ENCODE results near the gene USP13.

USP13 gene

DNA sequence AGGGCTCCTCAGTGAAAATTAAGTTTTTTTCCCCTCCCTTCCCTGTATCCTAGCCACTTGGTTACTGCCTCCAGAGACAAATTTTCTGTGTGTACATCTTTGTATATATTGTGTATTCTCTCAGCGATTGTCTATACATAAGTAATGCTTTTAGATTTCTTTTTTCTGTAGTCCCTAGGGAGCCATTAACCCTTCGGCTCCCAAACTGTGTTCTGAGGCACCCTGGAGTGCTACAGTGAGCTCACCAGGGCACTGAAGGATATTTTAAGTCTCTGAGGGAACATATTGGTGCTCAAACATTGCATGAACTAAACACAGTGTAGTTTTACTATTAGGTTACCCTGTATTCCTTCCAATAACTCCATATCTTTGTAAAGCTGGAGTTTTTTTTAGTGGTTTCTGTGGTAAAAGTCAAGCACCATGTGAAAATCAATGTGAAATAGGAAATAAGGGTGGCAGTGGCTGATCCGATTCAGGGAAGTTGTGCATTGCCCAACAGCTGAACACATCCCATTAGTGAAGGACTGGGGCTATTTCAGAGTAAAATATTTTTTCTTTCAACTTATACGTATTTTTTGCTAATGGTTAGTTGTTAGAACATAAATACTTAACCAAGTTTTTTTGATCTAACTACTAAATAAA lies 43.0 kb downstream of the USP13 start:
- DNase-seq (ENCODE audit: low read depth in 2 of 2): no peak

DNA sequence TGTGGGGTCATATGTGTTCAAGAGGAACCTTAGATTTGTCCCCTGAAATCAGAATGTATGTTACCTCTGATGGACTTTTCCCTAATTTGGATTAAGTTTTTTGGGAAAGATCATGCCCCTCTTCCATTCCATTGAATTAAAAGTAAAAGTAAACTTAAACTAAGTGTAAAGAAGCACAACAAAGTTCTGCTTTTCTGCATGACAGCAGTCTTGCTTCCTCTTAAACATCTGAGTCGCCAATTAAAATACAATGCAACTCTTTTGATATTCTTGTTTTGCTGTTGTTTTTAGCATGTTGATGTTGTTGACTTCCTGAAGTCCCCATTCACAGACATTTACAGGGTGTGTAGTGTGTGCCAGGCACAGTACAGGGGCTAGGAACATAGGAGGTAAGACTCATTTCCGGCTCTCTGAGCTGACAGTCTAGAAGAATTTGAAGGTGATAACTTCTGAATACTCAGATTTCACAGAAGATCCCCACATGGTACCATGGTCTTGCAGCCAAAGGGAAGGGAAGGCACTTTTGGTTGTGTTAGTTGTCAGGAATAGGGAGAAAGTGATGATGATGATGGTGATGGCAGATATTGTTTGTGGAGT lies 45.0 kb downstream of the USP13 start:
- DNase-seq (ENCODE audit: low read depth in 2 of 2): no peak

DNA sequence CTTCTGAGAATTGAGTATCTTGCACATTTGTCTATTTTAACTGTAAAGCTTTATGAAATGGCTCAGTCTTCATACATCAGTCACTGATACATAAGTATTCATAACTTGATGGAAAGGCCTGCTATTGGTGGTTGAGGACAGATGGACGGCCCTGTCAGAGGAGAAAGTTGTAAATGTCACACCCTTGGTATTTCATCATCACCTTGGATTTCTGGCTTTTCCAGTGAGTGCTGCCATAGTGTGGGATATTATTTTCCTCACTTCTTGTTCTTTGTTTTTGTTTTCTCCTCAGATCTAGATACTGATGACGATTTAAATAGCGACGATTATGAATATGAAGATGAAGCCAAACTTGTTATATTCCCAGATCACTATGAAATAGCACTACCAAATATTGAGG lies 47.9 kb downstream of the USP13 start:
- DNase-seq (ENCODE audit: low read depth in 2 of 2): no peak

DNA sequence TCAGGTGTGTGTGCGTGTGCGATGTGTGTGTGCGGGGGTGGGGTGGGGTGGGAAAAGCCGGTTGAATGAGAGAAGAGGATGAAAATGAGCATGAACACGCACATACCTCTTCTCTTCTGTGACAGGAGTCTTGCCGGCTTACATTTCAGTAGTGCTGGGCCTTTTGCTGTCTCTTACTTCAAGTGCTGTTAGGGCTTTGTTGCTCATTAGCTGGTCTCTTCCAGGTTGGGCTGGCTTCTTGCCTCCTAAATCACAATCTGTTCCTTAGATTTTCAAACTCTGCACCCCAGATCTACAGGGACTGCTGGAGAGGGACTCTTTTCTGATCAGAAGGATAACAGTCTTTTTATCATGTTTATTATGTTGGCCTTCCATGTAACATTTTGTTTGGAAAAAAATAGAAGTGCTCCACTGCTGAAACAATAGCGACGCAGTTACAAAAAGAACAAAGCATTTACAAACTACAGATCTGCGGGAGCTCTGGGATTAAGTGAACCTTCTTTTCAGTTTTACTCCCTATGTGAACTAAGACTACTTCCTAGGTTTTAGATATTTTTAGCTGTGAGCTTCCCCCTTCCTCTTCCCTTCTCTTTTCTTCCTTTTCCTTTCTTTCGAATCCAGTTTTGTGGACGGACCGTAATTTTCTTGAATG lies 48.5 kb downstream of the USP13 start:
- no peak for DNase-seq (ENCODE audit: low read depth in 2 of 2)

DNA sequence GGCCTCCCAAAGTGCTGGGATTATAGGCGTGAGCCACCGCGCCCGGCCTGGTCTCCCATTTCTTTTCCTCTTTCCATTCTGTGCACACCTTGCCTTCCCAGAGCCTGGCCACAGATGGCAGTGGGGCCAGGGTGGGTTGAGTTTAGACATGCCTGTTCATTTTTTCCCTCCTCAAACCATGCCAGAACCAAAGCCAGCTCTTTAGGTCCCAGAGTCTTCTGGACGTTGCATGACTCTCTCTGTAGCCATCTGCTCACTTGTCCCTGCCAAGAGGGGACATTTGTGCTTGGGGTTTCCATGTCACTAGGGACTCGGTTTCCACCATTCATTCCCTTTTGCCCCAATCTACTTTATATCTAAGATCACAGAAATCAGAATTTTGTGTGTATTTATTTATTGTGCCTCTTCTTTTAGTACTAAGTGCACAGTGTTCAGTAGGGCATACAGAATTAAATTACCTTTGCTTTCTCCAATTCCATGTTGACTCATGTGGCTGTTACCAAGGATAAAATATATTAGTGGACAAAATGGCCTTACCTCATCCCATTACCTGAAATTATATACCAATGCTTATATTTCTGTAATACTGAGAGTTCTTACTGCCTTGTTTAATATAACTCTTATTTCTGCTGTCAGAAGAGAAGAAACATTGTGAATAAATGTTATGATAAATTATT lies 49.6 kb downstream of the USP13 start:
- no peak for DNase-seq (ENCODE audit: low read depth in 2 of 2)

DNA sequence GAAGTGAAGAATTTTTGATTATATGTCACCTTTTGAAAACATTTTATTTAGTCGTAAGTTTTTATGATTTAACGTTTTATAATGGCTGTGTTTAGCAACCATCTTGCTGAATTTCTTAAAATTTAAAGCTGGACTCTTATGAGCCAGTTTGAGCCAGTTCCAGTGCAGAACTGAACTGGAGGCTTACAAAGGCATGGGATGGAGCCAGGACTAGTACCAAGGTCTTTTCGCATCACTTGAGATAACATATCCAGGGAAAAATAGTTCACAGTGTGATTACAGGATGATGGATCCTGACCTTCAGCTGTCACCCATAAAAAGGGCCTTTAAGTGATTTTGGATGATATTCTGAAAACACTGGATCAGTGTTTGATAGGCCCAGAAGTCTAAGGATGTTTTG lies 51.0 kb downstream of the USP13 start:
- DNase-seq (ENCODE audit: low read depth in 2 of 2): no peak

DNA sequence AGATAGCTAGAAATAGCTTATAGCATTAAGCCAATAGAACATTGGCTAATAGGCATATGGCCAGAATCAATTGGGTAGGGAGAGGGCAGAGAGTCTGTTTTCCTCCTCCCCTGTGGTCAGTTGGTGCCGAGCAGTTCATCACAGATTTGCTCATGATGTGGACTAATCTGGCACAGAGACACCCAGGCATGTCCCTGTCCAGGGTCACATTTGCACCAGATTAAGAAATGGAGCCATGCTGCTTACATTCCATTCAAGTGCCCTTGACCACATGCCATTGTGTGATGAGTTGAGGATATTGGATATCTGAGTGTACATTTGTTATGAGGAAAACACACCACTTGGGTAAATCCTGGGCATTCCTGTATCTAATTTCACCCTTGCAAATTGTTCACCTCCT lies 53.4 kb downstream of the USP13 start:
- no peak for DNase-seq (ENCODE audit: low read depth in 2 of 2)

DNA sequence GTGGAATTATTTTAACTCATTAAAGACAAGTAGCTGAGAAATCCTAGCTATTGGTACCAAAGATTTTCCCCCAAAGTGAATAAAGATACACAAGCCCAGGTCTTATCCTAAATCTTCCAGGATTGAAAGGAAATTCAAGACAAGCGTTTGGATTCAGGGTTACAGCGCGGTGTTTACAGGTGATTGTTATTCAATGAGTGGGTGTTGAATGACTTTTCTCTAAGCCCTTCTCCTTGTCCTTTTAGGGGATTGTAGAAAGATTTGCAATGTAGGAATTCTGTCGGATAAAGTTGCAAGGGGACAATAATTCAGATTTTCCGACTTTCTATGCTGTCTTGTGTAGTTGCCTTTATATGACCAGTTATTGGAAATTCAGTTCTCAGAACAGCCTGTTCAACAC lies 57.2 kb downstream of the USP13 start:
- DNase-seq (ENCODE audit: low read depth in 2 of 2): no peak

DNA sequence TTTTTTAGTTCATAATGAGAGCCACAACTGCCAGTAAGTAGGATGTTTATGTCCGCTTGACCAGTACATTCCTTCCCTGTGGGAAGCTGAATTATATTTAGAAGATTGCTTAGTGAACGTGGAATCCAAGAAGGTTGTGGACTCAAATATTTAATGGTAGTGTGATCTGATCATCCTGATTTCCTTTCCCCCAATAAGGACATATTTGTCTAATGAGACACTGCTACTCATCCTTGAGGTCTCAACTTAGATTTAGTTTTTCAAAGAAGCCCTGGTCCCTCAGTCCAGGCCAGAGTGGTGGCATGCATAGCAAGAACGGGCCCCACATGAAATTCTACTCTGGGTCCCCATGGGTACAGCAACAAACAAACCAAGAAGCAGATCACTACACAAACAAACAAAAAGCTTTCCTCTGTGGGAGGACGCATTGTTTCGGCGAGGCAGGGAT lies 60.8 kb downstream of the USP13 start:
- no peak for DNase-seq (ENCODE audit: low read depth in 2 of 2)

DNA sequence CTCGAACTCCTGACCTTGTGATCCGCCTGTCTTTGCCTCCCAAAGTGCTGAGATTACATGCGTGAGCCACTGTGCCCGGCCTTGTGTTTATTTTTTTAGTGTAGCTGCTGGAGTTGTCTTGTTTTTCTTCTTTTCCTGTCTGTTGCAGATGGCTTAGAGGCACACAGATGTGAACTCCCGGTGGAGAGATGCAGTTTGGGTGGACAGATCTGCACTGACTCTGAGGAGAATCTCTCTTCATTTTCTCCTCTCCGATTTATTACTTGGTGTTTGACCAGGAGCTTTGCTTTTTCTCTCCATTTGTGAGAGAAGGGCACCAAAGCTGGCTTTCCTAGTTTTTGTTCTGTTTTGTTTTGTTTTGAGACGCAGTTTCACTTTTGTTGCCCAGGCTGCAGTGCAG lies 62.7 kb downstream of the USP13 start:
- no peak for DNase-seq (ENCODE audit: low read depth in 2 of 2)

DNA sequence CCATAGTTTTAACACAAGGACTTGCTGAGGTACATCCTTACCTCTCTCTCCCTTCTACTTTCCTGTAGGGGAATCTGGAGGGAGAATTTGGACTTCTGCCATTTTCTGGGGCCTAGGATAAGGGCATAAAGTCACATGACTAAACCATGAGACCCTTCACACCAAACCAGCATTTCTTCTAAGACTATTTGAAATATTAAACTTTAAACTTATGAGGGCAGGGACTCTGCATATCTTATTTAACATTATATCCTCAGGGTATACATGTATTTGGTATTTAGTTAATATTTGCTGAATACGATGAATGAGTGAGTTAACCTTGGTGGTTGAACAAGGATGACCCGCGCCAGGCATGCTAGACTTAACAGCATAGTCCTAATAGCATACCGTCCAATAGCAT lies 63.4 kb downstream of the USP13 start:
- DNase-seq (ENCODE audit: low read depth in 2 of 2): no peak

DNA sequence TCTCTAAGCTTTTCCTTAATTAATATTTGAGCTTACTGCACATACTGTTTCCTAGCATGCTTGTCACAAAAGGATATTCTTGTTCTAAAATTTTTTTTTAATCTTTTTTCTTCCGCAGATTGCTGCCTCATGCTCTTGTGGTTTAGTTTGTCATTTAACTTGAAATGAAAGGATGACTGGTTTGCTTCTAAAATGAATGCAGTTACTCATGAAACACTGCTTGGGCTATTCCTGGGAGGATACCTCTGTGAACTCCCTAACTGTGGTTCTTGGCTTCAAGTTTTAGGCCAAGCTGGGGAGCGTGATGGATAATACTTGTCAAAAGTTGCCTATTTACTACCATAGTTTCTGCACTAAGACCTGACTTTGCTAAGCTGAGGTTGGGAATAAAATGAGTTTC lies 64.0 kb downstream of the USP13 start:
- DNase-seq (ENCODE audit: low read depth in 2 of 2): no peak

DNA sequence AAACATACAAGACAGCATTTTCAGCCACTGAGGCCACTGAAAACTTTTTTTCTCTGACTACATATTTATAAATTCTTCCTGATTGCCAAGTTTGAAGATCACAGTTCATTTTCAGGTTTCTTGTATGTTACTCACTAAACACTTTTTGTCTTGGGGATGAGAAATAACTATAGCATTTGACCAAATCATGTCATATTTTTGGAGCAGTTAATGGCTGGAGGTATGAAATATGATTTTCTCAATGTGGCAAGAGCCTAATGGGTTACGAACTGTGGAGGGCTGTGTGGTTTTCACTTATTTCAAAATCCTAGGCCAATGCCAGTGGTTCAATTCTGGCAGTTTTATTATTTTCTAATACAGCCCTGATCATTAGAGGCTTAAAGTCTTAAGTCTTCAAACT lies 64.4 kb downstream of the USP13 start:
- no peak for DNase-seq (ENCODE audit: low read depth in 2 of 2)

DNA sequence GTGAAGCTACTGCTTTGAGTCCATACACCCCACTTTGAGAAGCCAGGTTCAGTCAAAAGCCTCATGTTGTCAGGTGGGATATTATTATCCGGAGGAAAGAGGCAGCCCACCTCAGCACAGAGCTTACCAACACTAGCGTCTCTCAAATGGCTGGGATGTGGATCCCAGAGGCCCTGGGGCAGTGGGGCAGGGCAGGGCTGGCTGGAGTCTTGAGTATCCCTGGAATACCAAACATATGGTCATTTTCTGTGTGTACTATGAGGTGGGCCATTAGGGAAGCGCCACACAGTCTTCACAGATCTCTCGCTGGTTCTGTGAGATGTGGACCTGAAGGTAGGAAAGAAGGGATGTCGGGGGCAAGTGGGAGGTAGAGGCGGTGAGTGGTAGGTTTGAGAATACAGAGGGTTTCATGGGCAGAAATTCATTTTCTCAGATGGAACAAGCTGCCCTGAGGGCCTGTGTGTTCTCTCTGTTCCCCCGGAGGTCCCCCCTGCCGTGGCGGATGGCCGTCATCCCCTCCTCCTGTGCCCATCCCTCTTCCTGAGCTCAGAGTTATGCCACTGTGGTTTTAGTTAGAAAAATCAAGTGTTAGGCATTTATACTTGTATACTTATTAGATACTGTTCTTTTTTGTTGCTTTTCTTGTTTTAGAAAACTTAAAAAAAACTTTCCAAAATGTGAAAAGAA lies 66.4 kb downstream of the USP13 start:
- no peak for DNase-seq (ENCODE audit: low read depth in 2 of 2)

DNA sequence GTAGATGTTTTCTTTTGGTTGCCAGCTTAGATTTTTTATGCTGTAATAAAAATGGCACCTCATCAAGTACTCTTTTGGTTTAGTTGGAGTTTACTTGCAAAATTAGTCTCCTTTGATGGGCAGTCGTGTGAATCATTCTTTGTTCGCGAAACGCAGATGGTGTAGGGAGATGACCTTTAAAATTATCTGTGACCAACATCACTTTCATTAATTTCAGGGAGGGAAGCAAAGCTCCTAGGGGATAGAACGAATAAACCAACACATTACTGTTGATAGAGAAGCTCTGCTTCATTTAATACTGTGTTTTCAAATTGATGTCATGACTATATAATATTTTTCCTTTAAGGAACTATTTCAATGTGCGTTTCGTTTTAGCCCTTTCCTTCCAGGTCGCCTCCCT lies 67.4 kb downstream of the USP13 start:
- DNase-seq (ENCODE audit: low read depth in 2 of 2): no peak

DNA sequence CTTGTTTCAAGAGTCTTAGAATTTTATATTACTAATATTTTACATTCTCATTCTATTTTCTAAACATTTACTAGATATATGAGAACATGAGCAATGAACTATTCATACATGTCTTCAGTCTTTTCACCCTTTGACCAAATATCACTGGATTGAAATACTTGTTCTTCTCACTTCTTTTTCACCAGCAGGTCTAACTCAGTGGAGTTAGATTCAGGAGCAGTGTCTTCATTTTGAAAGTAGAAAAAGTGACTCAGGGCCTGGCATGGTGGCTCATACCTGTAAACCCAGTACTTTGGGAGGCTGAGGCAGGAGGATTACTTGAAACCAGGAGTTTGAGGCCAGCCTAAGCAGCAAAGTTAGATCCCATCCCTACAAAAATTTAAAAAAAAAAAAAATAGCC lies 70.8 kb downstream of the USP13 start:
- no peak for DNase-seq (ENCODE audit: low read depth in 2 of 2)

DNA sequence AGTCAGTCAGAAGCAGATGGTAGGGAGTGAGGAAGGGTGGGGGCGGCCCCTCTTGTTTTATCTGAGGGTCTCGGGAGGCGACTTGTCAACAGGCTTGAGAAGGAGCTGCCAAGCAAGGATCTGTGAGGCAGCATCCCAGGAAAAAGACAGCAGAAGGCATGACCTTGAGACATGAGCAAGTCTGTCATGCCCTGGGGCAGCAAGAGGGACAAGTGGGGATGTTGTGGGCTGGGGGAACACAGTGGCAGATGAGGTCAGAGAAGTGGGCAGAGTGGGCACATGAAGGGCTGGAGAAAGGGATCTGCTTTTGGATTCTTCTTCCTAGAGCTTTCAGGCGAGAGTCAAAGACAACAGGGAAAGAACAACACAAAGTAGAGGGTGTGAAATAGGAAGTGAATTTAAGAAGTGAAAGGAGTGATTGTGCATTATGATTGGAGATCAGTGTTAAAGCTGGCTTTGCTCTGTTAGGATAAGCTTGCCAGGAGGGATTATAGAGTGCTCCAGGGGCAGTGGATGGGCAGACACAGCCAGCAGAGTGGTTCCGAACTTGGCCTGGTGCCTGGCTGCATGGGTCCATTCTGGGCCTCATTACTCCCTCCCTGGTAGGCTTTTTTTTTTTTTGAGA lies 73.3 kb downstream of the USP13 start:
- no peak for DNase-seq (ENCODE audit: low read depth in 2 of 2)

DNA sequence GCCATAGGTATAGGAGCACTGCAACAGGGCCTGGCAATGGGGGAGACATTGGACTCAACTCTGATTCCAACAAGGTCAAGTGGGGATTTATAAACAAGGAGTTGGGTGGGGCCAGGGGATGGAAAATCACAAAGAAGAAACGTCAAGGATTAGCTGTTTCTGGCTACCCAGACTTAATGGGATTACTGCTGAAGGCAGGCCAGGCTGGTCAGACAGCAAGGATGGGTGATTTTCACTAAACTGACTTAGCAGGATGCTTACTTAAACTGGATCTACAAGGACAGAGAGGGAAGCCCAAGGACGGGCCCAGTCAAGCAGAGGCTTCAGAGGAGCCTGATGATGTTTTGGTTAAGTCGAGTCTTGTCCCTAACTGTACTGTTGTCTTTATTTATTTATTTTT lies 76.2 kb downstream of the USP13 start:
- no peak for DNase-seq (ENCODE audit: low read depth in 2 of 2)

DNA sequence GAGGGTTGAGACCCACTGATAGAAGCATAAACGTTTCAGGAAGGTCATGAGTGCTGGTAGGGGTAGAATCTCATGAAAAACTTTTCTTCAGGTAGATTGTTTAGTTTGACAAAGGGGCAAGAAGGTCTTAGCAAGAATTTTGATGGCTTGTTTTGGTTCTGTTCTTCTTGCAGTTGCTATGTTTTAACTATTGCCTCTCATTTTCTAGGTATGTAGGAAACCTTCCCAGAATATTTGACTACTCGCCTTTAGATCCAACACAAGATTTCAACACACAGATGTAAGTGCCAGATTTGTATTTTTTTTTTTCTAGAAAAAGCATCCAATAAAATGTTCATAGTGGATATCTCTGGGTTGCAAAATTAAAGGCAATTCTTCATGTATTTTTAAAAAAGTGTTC lies 77.1 kb downstream of the USP13 start:
- no peak for DNase-seq (ENCODE audit: low read depth in 2 of 2)

DNA sequence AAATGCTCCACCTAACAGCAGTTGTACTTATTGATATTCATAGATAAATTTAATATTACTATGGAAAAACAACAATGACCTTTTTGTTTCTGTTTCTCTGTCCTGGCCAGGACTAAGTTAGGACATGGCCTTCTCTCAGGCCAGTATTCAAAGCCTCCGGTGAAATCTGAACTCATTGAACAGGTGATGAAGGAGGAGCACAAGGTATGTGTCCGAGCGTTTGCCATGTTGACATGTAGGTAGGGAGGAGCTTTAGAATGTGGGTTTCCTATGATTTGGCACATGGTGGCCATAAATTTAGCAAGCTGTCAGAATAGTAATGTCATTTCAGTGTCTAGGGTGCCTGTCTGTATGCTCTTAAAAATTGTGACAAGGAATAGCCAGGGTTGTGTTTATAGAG lies 77.7 kb downstream of the USP13 start:
- DNase-seq (ENCODE audit: low read depth in 2 of 2): no peak

DNA sequence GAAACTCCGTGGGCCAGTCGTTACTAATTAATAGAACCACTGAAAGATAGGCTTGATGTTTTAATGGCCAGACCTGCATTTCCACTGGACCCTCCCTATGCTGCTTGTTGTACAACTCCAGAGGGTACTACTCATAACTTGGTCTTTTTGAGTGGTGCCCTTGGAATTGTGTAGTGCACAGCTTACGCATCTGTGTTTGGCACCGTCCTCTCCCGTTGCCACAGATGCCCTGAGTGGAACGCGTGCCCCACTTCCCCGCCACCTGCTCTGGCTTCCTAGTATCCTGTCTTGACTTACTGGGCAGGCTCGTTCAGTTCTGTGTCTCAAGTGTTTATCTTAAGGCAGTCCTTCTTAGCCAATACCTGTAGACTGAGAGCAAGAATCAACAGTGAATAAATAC lies 78.7 kb downstream of the USP13 start:
- DNase-seq (ENCODE audit: low read depth in 2 of 2): no peak

Measured in stimulated activated CD8-positive, alpha-beta memory T cell treated with anti-CD3 and anti-CD28 coated beads, Interleukin-15, amount 100 ng/mL, for 48 hours (primary cell).